C4-2B (cell line): ENCODE results near the gene SORCS1.

Experiments
- CTCF ChIP-seq: fragments of 450-650 bp; conservative IDR thresholded peaks from 2 replicates; pipeline ENCODE4 v1.5.1; 2017; ENCODE audit warnings: mild to moderate bottlenecking
- ZFX ChIP-seq: fragments of 450-650 bp; IDR thresholded peaks from 2 replicates; pipeline ENCODE4 v1.6.1; 2017

- TF ChIP-seq CTCF = no peak
- no peak for TF ChIP-seq ZFX
These were observed 145.4 kb downstream of the SORCS1 start for GRCh38 chr10:107019154-107019553.
